Measurements from ENCODE around the gene INPP4A. TPM values are rescaled to one million over a fixed set of nuclear protein-coding genes. Genes with fewer than 3 reads are reported as not detected.
A peak's percentile ranks its signal among the peaks of the same experiment; 100 is the strongest.

INPP4A gene
- total RNA-seq, 4 donors from 2014 or later, result 7.4 to 17.9 (median 9.4) TPM

DNA sequence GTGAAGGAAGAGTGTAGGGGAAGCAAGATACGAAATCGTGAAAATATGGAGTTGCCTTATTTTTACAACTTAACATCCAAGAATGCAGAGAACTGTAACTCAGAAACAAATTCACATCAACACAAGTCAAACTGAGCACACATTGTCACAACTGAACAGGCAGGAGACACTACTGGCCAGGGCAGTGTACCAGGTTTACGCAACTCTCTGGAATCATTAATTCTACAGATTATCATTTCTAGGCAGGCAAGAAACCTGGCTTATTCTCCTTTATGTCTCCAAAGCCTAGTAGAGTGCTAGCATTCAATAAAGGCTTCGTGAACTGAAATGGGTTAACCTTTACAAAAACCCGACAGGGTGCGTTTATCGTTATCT lies 163.1 kb downstream of the INPP4A start:
- Histone ChIP-seq H3K9me3 (no peaks in the 10 kb centered on the region), H3K4me1 (peaks cover 34 to 66% (median 34%) of the 10 kb centered on the region in 3 donors), H3K4me3 (peak overlapping the region; percentile 92 to 99 (median 95)), H3K36me3 (peaks cover 0 to 39% (median 0%) of the 10 kb centered on the region in 3 donors), H3K27me3 (no peaks in the 10 kb centered on the region), H3K27ac (peak overlapping the region; percentile 94 to 97 (median 96))
- intact Hi-C loops (cut with DNase I), result loop anchor here (5.0 kb wide), 1 partner anchor 40 kb away; no protein-coding TSS in a partner anchor
- TF ChIP-seq POLR2A (IDR thresholded peaks at IDR 0.05), result no peak
- TF ChIP-seq, protein P1, sequence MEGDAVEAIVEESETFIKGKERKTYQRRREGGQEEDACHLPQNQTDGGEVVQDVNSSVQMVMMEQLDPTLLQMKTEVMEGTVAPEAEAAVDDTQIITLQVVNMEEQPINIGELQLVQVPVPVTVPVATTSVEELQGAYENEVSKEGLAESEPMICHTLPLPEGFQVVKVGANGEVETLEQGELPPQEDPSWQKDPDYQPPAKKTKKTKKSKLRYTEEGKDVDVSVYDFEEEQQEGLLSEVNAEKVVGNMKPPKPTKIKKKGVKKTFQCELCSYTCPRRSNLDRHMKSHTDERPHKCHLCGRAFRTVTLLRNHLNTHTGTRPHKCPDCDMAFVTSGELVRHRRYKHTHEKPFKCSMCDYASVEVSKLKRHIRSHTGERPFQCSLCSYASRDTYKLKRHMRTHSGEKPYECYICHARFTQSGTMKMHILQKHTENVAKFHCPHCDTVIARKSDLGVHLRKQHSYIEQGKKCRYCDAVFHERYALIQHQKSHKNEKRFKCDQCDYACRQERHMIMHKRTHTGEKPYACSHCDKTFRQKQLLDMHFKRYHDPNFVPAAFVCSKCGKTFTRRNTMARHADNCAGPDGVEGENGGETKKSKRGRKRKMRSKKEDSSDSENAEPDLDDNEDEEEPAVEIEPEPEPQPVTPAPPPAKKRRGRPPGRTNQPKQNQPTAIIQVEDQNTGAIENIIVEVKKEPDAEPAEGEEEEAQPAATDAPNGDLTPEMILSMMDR (IDR thresholded peaks at IDR 0.05), result no peak
- DNase-seq, result no peak
- 3 to 4% methylated on average over 5 to 7 of the region's 7 CpGs for WGBS, 2 donors

DNA sequence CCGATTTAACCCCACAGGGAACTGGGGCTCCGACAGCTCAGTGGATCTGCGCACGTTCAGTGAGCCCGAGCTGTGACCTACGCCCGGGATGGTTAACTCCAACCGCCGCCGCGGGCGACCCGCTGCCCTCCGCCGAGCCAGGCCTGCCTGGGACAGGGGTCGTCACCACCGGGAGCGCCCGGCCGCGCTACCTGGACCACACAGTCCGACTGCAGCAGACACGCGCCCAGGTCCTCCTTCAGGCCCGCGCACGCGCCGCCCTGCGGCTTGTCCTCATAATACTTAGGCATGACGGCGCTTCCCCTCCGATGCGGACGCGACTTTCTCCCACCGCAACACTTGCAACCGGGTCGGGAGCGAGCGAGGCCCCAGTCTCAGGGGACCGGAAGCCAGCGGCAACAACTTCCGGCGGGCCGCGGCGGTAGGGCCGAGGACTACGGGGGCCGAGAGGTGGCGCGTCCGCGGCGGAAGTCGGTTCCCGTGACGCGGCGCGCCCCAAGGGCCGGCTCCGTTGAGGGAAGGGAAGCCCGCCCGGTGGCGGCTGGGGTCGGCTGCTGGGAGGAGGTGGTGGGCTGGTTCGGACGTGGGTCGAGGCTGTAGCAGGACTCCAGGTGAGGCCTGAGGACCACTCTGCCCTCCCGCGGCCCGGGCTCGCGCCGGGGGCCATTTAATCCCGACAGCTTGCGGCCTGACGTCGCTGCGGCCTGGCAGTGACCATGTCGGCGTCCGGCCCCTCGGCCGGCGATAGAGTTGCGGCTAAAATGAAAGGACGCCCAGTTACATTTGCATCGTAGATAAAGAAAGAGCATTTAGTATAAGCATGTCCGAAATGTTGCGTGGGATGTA lies 163.7 kb downstream of the INPP4A start, which contains the start of the genes COA5 and UNC50:
COA5 (minus strand) TSS at position 397 of the 846 bp plus-strand sequence; CDS start at position 290, 107 bp downstream.
UNC50 (plus strand) TSS at position 474 of the 846 bp plus-strand sequence. CDS start 1,171 bp downstream, outside the sequence.
- Histone ChIP-seq H3K27me3 (no peaks in the 10 kb centered on the region), H3K4me3 (peak within 1 kb of the TSS; percentile 92 to 99 (median 95)), H3K9me3 (no peaks in the 10 kb centered on the region), H3K36me3 (peaks cover 0 to 39% (median 0%) of the 10 kb centered on the region in 3 donors), H3K4me1 (peaks cover 34 to 66% (median 34%) of the 10 kb centered on the region in 3 donors), H3K27ac (peak within 1 kb of the TSS; percentile 94 to 97 (median 96))
- peak in 3 of 4 donors; percentile 69 to 86 (median 85) for TF ChIP-seq POLR2A (IDR thresholded peaks at IDR 0.05)
- TF ChIP-seq, protein P1 (IDR thresholded peaks at IDR 0.05), result peak in 1 of 6 experiments; percentile 13
- intact Hi-C loops (cut with DNase I), result loop anchor here (5.0 kb wide), 1 partner anchor 41 kb away; no protein-coding TSS in a partner anchor
- peak; percentile 33 for DNase-seq
- WGBS, 2 donors, result 0% methylated on average over 5 to 32 of the region's 93 CpGs

DNA sequence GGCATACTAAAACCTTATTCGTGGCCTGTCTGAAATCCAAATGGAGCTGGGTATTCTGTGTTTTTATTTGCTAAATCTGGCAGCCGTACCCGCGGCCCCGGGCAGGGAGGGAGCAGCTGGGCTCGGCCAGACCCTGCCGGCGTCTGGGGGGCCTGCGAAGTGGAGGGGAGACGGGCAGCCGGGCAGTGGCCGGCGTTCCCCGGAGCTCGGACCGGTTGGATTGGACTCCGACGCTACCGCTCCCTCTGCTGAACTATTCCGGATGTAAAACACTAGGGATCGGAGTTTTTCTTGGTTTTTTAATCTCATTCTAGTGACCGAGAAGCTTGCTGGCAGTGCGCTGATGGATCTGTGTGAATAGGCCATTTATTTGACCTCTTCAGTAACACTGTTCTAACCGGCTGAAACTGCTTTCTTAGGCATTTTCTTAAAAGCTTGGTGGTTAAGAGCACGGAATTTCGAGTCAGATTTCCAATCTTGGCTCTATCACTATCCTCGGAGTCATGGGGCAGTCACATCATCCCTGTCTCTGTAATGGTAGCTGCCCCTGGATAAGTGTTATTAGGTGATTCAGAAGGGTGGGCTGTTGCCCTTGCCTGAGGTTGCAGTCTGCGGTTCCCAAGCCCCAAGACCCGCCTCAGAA lies 164.4 kb downstream of the INPP4A start:
- no peak for TF ChIP-seq POLR2A (IDR thresholded peaks at IDR 0.05)
- TF ChIP-seq, protein P1 (IDR thresholded peaks at IDR 0.05), result no peak
- Histone ChIP-seq H3K27ac (peak overlapping the region; percentile 94 to 97 (median 96)), H3K4me3 (peak overlapping the region; percentile 92 to 99 (median 95)), H3K4me1 (peaks cover 34 to 66% (median 34%) of the 10 kb centered on the region in 3 donors), H3K9me3 (no peaks in the 10 kb centered on the region), H3K27me3 (no peaks in the 10 kb centered on the region), H3K36me3 (peaks cover 0 to 40% (median 0%) of the 10 kb centered on the region in 3 donors)
- intact Hi-C loops (cut with DNase I), result loop anchor here (5.0 kb wide), 1 partner anchor 42 kb away; no protein-coding TSS in a partner anchor
- WGBS, 2 donors, result 4% methylated on average over 12 to 23 of the region's 29 CpGs
- DNase-seq, result no peak

DNA sequence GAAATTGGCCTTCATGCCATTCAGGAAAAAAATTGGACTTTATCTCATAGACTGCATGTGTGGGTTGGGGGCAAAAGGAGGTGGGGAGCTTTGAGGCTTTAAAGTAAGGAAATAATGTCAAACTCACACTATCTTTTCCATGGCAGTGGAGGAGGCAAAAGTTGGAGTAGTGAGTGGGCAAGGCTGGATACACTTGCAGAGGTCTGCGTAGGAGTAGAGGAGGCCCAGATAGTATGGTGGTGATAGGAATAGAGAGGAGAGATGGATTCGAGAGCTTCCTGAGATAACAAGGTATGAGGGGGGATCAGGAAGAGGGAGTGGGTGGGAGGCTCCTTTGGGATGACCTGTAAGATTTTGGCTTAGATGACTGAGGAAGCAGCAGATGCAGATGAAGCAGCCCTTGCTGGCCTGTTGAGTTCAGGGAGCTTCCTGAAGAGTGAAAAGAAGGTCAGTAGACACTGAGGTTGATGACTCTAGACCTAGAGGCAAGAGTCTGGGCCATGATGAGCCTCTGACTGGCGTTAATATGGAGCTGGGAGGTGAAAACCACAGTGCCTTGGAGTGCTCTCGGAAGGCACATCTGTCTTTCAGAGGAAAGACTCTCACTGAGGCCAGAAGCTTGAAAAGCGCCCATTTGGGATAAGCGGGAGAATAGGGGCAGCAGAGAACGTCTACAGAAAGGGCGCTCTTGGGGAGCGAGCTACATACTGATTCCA lies 169.5 kb downstream of the INPP4A start:
- Histone ChIP-seq H3K9me3 (no peaks in the 10 kb centered on the region), H3K27ac (no peak overlapping the region), H3K27me3 (no peaks in the 10 kb centered on the region), H3K4me3 (no peak overlapping the region), H3K36me3 (peaks cover 0 to 89% (median 0%) of the 10 kb centered on the region in 3 donors), H3K4me1 (peaks cover 12 to 29% (median 18%) of the 10 kb centered on the region in 3 donors)
- no peak for TF ChIP-seq POLR2A (IDR thresholded peaks at IDR 0.05)
- TF ChIP-seq, protein P1 (IDR thresholded peaks at IDR 0.05), result no peak
- 92 to 94% methylated on average over 9 of the region's 9 CpGs for WGBS, 2 donors
- intact Hi-C loops (cut with DNase I), result no loop called here
- DNase-seq, result no peak

Measured in esophagus squamous epithelium (tissue), 5 donors.